ENCODE data around the gene TRIP13.

- TF ChIP-seq CTCF (IDR thresholded peaks at IDR 0.05; ENCODE audit: low read depth, low read length, poor library complexity, severe bottlenecking): no peak
- no peak for TF ChIP-seq EZH2phosphoT487 (IDR thresholded peaks at IDR 0.05; ENCODE audit: borderline replicate concordance, low read length)
These were observed 41.1 kb upstream of the TRIP13 start for GRCh38 chr5:851553-851952.
